CD4-positive, alpha-beta T cell treated with Interleukin-4 for 1 hour (primary cell): ENCODE measurements around the gene CHCHD6.

ENCODE experiments used
- DNase-seq, 2 donors: peaks; one replicate each; pipeline ENCODE4 v3.0.0-alpha.2; 2020 to 2022

The CHCHD6 gene

GRCh38 chr3:126867190-126867862, 163.3 kb downstream of the CHCHD6 start:
- no peak for DNase-seq

GRCh38 chr3:126867863-126868200, 163.8 kb downstream of the CHCHD6 start:
- DNase-seq = no peak

DNA sequence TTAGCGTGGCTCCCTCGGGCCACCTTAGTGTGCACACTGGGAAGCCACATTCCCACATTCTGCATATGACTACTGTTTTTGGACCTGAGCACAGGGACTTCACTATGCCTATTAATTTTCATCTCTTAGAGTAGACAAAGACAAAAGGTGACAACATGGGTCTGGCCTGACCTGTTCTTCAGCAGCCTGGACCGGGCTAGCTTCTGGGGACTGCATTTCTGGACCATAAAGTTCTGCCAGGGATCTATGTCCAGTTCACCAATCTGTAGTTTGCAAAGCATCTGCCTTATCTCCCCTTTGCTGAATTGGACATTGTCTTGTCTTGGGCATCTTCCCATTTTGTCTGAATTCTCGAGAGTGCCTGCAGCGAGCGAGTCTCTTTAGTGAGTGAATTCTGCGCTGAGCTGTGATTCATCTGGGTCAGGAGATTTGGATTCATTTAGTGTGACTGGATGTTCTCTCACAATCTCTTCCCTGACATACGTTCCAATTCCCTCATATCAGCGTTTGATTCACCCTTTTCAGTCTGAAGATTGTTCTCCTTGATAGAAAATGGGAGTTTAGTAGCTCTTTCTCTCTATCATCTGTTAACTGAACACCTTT, 166.7 kb downstream of the CHCHD6 start:
- no peak for DNase-seq

- DNase-seq = no peak
Measured at GRCh38 chr3:126872701-126873342, 168.8 kb downstream of the CHCHD6 start.

GRCh38 chr3:126873416-126873815, 169.4 kb downstream of the CHCHD6 start:
- DNase-seq = no peak

GRCh38 chr3:126878664-126879063, 174.6 kb downstream of the CHCHD6 start:
- DNase-seq = no peak

- no peak for DNase-seq
Measured at GRCh38 chr3:126880901-126881300, 176.9 kb downstream of the CHCHD6 start.

- DNase-seq = no peak
Measured at GRCh38 chr3:126881861-126882260, 177.8 kb downstream of the CHCHD6 start.

DNA sequence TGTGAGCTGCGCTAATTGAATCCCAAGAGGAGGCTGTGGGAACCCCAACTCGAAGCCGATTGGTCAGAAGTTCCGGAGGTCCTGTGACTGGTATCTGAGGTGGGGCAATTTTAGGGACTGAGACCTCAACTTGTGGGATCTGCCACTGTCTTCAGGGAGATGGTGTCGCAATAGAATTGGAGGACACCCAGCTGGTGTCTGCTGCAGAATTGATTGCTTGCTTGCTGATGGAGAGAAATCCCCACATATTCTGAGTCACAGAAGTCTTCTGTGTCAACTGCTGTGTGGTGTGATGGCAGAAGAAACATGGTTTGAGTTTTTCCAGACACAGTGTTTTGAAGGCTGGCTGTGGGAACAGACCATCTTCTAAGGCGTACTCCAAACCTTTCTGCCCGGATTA, 179.2 kb downstream of the CHCHD6 start:
- DNase-seq = no peak

GRCh38 chr3:126885425-126885824, 181.4 kb downstream of the CHCHD6 start:
- no peak for DNase-seq

- DNase-seq = no peak
Measured at GRCh38 chr3:126886217-126886616, 182.2 kb downstream of the CHCHD6 start.

GRCh38 chr3:126887686-126888085, 183.6 kb downstream of the CHCHD6 start:
- no peak for DNase-seq

DNA sequence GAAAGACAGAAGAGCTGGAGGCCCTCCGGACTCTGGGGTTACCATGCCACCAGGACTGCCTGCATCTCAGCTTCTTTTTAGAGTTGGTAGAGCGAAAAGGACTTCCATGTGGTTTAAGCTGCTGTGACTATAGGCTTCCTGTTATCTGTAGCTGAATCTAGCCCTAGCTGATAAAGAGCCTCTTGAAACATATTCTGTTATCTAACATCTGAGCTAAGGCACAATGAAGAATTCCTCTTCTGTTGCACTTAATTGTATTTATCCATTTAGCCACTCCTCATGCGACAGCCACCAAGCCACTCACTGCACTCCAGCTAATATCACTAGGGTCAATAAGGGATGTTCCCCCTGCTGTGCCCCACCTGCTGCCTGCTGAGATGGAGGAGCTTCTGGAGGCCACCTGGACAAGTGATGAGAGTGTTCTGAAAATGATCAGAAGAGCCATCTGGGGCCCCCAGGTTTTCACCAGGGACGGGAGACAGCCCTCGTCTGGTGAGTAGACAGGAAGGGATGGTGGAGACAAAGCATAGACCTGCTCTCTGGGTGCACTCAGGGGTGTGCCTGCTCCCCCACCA, 184.2 kb downstream of the CHCHD6 start:
- no peak for DNase-seq

- no peak for DNase-seq
Measured at GRCh38 chr3:126889276-126890201, 185.5 kb downstream of the CHCHD6 start.

DNA sequence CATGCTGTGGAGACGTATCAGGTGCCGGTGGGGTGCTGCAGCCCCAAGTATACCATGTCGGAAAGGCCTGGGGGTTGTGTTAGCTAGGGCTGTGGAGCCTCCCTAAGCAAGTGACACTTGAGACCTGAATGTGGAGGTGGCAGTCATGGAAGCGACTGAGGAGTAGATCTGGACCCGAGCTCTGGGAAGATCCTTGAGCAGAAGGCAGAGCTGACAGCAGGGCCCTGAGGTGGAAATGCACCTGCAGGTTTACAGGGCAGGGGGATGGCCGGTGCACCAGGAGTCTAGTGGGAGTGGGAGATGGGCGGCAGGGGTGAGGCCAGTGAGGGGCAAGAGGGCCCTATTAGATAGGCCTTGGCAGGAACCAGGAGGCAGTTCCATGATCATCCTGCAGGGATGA, 187.1 kb downstream of the CHCHD6 start:
- no peak for DNase-seq

- no peak for DNase-seq
Measured at GRCh38 chr3:126891791-126892190, 187.8 kb downstream of the CHCHD6 start.

DNA sequence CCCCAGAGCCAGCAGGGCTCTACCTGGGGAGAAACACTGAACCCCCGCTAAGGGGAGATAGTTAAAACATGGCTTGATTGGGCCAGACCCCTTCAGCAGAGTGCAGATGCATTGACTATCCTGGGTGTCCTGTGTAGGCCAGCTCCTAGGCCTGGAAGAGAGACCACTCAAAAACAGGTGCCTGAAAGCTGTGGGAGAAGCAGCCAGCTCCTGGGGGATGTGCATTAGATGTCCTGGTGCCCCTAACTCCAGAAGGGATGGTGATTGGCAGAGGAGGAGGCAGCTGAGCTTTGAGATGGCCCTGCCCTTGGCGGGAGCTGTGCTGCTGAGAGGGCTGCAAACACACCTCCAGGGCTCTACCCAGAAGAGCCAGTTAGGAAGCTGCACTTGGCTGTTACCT, 189.6 kb downstream of the CHCHD6 start:
- DNase-seq = no peak

- no peak for DNase-seq
Measured at GRCh38 chr3:126894475-126894874, 190.4 kb downstream of the CHCHD6 start.

DNA sequence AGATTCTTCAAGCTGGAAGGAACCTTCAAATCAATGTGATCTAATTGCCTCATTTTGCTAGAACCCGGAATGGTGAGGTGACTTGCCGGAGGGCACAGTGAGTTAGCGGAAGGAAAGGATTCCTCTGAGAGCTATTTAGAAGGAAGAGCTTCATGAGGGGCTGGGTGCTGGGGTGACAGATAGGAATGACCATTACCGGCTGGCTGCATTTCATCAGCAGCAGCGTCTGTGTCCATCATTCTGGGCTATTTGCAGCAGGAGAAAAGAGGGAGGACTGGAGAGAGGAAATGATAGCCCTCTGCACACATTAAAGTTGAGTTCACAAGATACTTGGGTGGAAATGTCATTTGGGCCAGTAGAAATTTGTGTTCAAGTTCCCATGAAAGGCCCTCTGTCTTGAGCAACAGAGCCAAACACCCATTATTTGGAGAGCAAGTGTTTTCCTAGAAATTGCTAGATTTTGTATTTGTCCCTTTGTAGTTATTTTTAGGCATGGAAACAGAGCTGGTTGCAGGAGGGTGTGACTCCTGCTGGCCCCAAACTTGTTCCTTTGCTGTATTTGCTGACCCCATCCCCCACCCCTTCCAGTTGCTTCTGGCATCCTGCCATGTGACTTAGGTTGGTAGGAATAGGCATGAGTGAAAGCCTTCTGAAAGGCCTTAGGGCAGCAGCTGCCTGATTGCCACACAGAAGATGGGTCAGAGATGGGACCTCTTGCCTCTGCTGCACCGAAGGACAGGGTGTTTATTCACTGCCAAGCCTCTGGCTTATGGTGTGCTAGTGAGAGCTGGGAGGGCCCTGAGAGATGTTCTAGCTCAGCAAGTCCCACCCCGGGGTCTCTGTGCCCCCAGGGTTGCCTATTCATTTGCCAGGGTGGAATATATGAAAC, 191.4 kb downstream of the CHCHD6 start:
- DNase-seq = no peak

DNA sequence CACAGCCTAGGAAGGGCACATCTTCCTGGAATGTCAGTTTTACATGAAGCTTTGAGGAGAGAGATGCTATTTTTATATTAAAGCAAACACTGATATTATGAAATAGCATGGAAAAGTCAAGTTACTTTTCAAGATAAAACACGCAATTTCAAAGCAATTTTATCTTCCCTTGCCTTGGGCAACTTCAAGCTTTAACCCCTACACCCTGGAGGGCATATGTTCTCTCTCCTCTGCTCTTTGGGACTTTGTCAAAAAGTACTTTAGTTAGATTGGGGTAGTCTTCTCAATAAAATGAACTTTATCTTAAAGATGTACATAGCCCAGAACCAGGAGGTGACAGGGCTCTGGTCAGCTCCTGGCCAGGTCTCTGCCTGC, 192.0 kb downstream of the CHCHD6 start:
- no peak for DNase-seq

DNA sequence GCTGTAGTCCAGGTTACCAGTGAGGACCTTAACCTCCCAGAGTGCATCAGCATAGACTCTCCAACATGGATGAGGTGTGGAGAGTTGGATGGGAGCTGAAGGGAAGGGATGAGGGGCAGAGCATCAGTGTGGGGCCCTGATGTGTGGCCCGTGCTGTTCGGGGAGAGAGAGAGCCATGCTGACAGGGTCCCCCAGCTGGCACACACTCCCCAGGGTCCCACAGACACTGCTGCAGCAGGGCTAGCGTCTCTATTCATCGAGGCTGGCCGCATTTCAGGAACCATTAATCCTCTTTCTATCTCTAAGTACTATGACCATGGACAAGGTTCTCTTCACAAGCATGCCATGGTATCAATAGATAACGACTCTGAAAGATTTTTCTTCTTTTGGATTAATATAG, 192.9 kb downstream of the CHCHD6 start:
- DNase-seq = no peak

DNA sequence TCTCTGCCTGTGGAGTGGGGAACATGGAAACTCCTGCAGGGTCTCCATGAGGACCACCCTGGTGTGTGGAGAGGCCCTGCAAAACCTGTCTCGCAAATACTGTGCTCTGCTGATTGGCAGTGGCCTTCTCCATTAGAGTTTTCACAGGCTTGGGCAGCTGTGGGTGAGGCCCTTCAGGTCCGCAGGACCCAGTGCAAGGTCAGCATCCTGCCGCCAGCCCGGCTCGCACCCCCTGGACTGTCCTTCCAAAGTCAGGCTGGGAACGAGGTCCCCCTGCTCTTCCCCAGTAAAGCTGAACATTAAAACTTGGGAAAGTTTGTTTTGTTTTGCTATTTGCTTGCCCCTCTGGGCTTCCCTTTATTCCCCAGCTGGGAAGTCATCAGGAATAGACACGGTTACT, 193.9 kb downstream of the CHCHD6 start:
- DNase-seq = no peak
